Uterus (tissue), 2 donors: ENCODE results near the gene GPR158.

Source experiments
- POLR2A ChIP-seq, 2 donors: fragments of 450-650 bp; IDR thresholded peaks; one replicate each; pipeline ENCODE4 v1.6.1; 2016; ENCODE audit warnings: antibody characterized with exemption in 2 of 2, mild to moderate bottlenecking in 1 of 2, moderate library complexity in 1 of 2
- TF ChIP-seq, protein P1 (sequence below), 4 experiments: fragments of 200-600 bp in 2 of 4; fragments of 450-650 bp in 2 of 4; sonication (generic) in 2 of 4; IDR thresholded peaks; one replicate each; pipeline ENCODE4 v1.5.1; 2016 to 2019; ENCODE audit warnings: antibody characterized with exemption in 4 of 4, mild to moderate bottlenecking in 2 of 4, moderate library complexity in 1 of 4

DNA sequence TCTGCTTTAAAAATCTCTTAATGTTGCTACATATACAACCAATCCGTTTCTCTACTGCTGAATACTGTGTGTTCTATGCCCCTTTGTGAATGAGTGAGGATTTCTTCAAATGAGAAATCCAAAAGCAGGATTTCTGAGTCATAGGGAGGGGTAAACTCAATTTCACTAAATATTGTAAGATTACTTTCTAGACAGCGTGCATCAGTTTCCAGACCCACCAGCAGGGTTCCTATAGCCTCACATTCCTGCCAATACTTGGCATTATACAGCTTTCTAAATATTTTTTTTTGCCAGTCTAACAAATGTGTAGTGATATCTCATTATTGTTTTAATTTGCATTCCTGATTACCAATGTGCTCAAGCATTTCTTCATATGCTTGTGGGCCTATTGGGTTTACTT lies 35.5 kb downstream of the GPR158 start:
- TF ChIP-seq, protein P1, sequence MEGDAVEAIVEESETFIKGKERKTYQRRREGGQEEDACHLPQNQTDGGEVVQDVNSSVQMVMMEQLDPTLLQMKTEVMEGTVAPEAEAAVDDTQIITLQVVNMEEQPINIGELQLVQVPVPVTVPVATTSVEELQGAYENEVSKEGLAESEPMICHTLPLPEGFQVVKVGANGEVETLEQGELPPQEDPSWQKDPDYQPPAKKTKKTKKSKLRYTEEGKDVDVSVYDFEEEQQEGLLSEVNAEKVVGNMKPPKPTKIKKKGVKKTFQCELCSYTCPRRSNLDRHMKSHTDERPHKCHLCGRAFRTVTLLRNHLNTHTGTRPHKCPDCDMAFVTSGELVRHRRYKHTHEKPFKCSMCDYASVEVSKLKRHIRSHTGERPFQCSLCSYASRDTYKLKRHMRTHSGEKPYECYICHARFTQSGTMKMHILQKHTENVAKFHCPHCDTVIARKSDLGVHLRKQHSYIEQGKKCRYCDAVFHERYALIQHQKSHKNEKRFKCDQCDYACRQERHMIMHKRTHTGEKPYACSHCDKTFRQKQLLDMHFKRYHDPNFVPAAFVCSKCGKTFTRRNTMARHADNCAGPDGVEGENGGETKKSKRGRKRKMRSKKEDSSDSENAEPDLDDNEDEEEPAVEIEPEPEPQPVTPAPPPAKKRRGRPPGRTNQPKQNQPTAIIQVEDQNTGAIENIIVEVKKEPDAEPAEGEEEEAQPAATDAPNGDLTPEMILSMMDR (IDR thresholded peaks at IDR 0.05): no peak
- no peak for TF ChIP-seq POLR2A (IDR thresholded peaks at IDR 0.05)
